DND-41 (cell line): ENCODE measurements around the gene NFATC3.

Source experiments
- EZH2 ChIP-seq: IDR thresholded peaks from 3 replicates; pipeline ENCODE4 v1.6.1; 2012; ENCODE audit warnings: borderline replicate concordance, low read depth, mild to moderate bottlenecking, moderate library complexity, low read length, inconsistent platforms; ENCODE audit not compliant: severe bottlenecking
- TF ChIP-seq, protein P1 (sequence below): IDR thresholded peaks from 2 replicates; pipeline ENCODE4 v1.5.1; 2012; ENCODE audit warnings: borderline replicate concordance, low read length, moderate library complexity, mild to moderate bottlenecking; ENCODE audit not compliant: poor library complexity, severe bottlenecking; ENCODE audit errors: extremely low read depth

DNA sequence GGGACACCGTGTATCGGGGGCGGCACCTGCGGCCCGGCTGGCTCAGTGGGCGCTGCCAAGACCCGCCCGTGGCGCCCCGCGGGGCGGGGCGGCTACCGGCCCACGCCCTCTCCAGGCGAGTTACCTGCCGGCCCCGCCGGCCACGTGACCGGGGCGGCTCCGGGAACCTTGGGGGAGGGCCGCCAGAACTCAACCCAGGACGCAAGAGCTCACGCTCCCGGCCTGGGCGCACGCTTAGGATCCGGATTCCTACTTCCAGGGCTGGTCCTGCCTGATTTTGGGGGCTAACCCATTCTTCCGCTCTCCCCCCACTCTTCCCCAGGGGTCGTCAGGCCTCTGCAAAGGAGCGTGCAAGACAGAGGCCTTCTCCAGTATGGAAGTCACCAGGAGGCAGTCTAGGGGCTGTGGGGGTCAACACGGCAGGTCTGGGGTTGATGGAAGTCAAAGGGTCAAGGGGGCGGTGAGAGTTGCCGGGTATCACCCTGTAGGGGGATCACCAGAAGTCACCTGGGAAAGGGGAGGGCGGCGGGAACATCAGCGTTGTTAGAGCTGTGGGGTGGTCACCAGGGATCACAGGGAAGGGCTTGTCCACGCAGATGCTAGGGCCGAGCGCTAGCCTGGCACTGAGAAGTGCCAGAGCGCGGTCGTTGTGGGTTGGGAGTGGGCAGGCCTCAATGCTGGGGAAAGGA, 151.1 kb downstream of the NFATC3 start:
- TF ChIP-seq, protein P1, sequence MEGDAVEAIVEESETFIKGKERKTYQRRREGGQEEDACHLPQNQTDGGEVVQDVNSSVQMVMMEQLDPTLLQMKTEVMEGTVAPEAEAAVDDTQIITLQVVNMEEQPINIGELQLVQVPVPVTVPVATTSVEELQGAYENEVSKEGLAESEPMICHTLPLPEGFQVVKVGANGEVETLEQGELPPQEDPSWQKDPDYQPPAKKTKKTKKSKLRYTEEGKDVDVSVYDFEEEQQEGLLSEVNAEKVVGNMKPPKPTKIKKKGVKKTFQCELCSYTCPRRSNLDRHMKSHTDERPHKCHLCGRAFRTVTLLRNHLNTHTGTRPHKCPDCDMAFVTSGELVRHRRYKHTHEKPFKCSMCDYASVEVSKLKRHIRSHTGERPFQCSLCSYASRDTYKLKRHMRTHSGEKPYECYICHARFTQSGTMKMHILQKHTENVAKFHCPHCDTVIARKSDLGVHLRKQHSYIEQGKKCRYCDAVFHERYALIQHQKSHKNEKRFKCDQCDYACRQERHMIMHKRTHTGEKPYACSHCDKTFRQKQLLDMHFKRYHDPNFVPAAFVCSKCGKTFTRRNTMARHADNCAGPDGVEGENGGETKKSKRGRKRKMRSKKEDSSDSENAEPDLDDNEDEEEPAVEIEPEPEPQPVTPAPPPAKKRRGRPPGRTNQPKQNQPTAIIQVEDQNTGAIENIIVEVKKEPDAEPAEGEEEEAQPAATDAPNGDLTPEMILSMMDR = no peak
- no peak for TF ChIP-seq EZH2
